Heart left ventricle (tissue), 13 donors: ENCODE measurements around the gene ATP1A1.

Experiments used
- CTCF ChIP-seq, 12 donors: fragments of 200-600 bp; sonication (generic) in 4 of 12; IDR thresholded peaks; one replicate each; pipeline versions ENCODE4 v1.5.0 to v1.8.0; 2018 to 2022; ENCODE audit warnings: antibody characterized with exemption in 12 of 12, mild to moderate bottlenecking in 5 of 12
- POLR2A ChIP-seq, 2 donors: fragments of 450-650 bp; IDR thresholded peaks; one replicate each; pipeline ENCODE4 v1.6.1; 2017; ENCODE audit warnings: antibody characterized with exemption in 2 of 2, mild to moderate bottlenecking in 2 of 2, moderate library complexity in 2 of 2
- donor health status: ischemic (EF 13 %, LVEDD 7.1; RV severe dilation, severe dysfunction).
- donor health status: DM: no; HTN: yes; CAD: no.
- donor health status: DM: no; HTN: no; CAD: no.
- donor health status: ischemic (EF 25% LVEDD 6.9; RV normal size, moderate dysfunction).
- donor health status: ischemic (EF 25% LVEDD 5.7; RV mildly dilated, moderate dysfunction).
- donor health status: ischemic (EF 35%, LVEDD 5.7; RV mildly dilated, moderate dysfunction).
- donor health status: nonischemic (EF 11% LVEDD 7.7; RV severe dilation, severe dysfunction).
- donor health status: DM: yes; HTN: yes; CAD: no.
- donor health status: PGD.
- donor health status: ischemic (EF 29% LVEDD 5.4; RV normal size, mild dysfunction).
- donor health status: nonischemic (EF 23%, LVEDD 6.1; RV moderate dilation, normal function).

GRCh38 chr1:116374353-116375147, 1.5 kb downstream of the ATP1A1 start:
- no peak for TF ChIP-seq POLR2A (IDR thresholded peaks at IDR 0.05)
- TF ChIP-seq CTCF (IDR thresholded peaks at IDR 0.05): no peak
